K562 (cell line): ENCODE measurements around the gene SMAD3. TPM values are rescaled to one million over a fixed set of nuclear protein-coding genes. Genes with fewer than 3 reads are reported as not detected.

Experiments
- ATF7 ChIP-seq: fragments of 450-650 bp; IDR thresholded peaks from 2 replicates; pipeline ENCODE4 v1.7.1; 2014; ENCODE audit warnings: mild to moderate bottlenecking, moderate library complexity
- HMG20A ChIP-seq: fragments of 450-650 bp; formaldehyde crosslinking; conservative IDR thresholded peaks from 2 replicates; pipeline ENCODE4 v1.4.0; 2020; ENCODE audit warnings: mild to moderate bottlenecking, mixed read lengths
- HMGN3 ChIP-seq: IDR thresholded peaks from 2 replicates; pipeline ENCODE4 v1.6.1; 2011; ENCODE audit warnings: borderline replicate concordance, low read depth, mild to moderate bottlenecking, mixed read lengths, low read length; ENCODE audit not compliant: insufficient read length; ENCODE audit errors: extremely low read depth
- KLF16 ChIP-seq: IDR thresholded peaks from 2 replicates; pipeline ENCODE4 v1.6.1; 2016; ENCODE audit warnings: antibody characterized with exemption
- L3MBTL2 ChIP-seq: fragments of 450-650 bp; IDR thresholded peaks from 2 replicates; pipeline ENCODE4 v1.6.1; 2016; ENCODE audit warnings: mild to moderate bottlenecking, moderate library complexity
- MAFK ChIP-seq: IDR thresholded peaks from 2 replicates; pipeline ENCODE4 v1.6.1; 2011; ENCODE audit warnings: low read length, improper control_type of control experiment
- MED1 ChIP-seq: sonication (generic); formaldehyde crosslinking; IDR thresholded peaks from 2 replicates; pipeline ENCODE4 v1.8.1; 2023; ENCODE audit warnings: missing genetic modification reagents, borderline replicate concordance
- NRF1 ChIP-seq, 2 experiments: fragments of 450-650 bp; IDR thresholded peaks in 1 of 2; conservative IDR thresholded peaks in 1 of 2; 2 replicates each; pipeline ENCODE4 v1.6.1; 2014; ENCODE audit warnings: mild to moderate bottlenecking in 2 of 2
- POLR2A ChIP-seq: fragments of 450-650 bp; conservative IDR thresholded peaks from 2 replicates; pipeline ENCODE4 v1.6.1; 2016
- RB1 ChIP-seq: fragments of 450-650 bp; IDR thresholded peaks from 2 replicates; pipeline ENCODE4 v1.6.1; 2017; ENCODE audit warnings: low read depth, mild to moderate bottlenecking
- SIN3B ChIP-seq: fragments of 450-650 bp; IDR thresholded peaks from 2 replicates; pipeline ENCODE4 v1.6.1; 2017; ENCODE audit warnings: low read depth, mild to moderate bottlenecking, moderate library complexity
- SMAD4 ChIP-seq: fragments of 250-450 bp; sonication (Bioruptor Pico); conservative IDR thresholded peaks from 2 replicates; pipeline ENCODE4 v1.8.0; 2021; ENCODE audit warnings: inconsistent platforms, mild to moderate bottlenecking, moderate library complexity
- SOX6 ChIP-seq: fragments of 450-650 bp; IDR thresholded peaks from 2 replicates; pipeline ENCODE4 v1.6.1; 2014; ENCODE audit warnings: mild to moderate bottlenecking
- TAF1 ChIP-seq: IDR thresholded peaks from 2 replicates; pipeline ENCODE4 v1.6.1; 2011; ENCODE audit warnings: mild to moderate bottlenecking, low read length, moderate library complexity; ENCODE audit not compliant: insufficient read depth, control insufficient read depth, severe bottlenecking; ENCODE audit errors: extremely low read depth
- TBP ChIP-seq: optimal IDR thresholded peaks from 2 replicates; pipeline ENCODE3; 2011; ENCODE audit warnings: low read depth, low read length, improper control_type of control experiment
- THRB ChIP-seq: fragments of 450-650 bp; formaldehyde crosslinking; conservative IDR thresholded peaks from 2 replicates; pipeline ENCODE4 v1.4.0; 2022; ENCODE audit warnings: mild to moderate bottlenecking, missing genetic modification characterization
- YY1 ChIP-seq, 3 experiments: IDR thresholded peaks; 2 replicates each; pipeline ENCODE4 v1.6.1; 2011; ENCODE audit warnings: low read length in 2 of 3, mild to moderate bottlenecking in 2 of 3, moderate library complexity in 2 of 3, borderline replicate concordance in 1 of 3, control low read depth in 1 of 3, low read depth in 1 of 3; ENCODE audit not compliant: insufficient read depth in 3 of 3, insufficient replicate concordance in 2 of 3, control insufficient read depth in 1 of 3, insufficient read length in 1 of 3; ENCODE audit errors: extremely low read depth in 1 of 3
- ZBTB12 ChIP-seq: fragments of 250-450 bp; sonication (Bioruptor Pico); IDR thresholded peaks from 2 replicates; pipeline ENCODE4 v1.4.0; 2020
- ZFP1 ChIP-seq: fragments of 450-650 bp; formaldehyde crosslinking; IDR thresholded peaks from 2 replicates; pipeline ENCODE4 v1.4.0; 2020; ENCODE audit warnings: mild to moderate bottlenecking, mixed read lengths
- ZNF766 ChIP-seq: fragments of 200-800 bp; sonication (Bioruptor generic); conservative IDR thresholded peaks from 2 replicates; pipeline ENCODE4 v1.6.1; 2016; ENCODE audit warnings: missing genetic modification characterization, missing compliant biosample characterization
- polyA plus RNA-seq, 8 experiments: library from polyadenylated mRNA; depleted of rRNA in 4 of 8; stranded (reverse) in 5 of 8; unstranded in 3 of 8; fragments of >200 nt; fragmentation: Nextera tagmentation in 2 of 8; fragmentation: Illumina TruSeq in 1 of 8; extraction: Ambion mirVana in 2 of 8; extraction: Trizol in 1 of 8; gene quantifications; 2 replicates each; pipeline versions ENCODE4 v1.2.1 to v1.2.3, GENCODE V29; 2011 to 2014; ENCODE audit warnings: inconsistent platforms in 1 of 8, missing spikeins in 1 of 8
- total RNA-seq, 7 experiments: library from RNA; depleted of rRNA in 6 of 7; stranded (reverse); fragments of >200 nt in 6 of 7; fragmentation: Illumina TruSeq in 2 of 7; extraction: Trizol in 2 of 7; gene quantifications; 2 replicates each; pipeline versions ENCODE4 v1.2.1 to v1.2.3, GENCODE V29; 2011 to 2021; ENCODE audit warnings: low replicate concordance in 1 of 7
- TF ChIP-seq, protein P1 (sequence below), 2 experiments: IDR thresholded peaks; 2 replicates each; pipeline ENCODE4 v1.6.1; 2011; ENCODE audit warnings: borderline replicate concordance in 1 of 2, control low read depth in 1 of 2, low read depth in 1 of 2, low read length in 1 of 2, mild to moderate bottlenecking in 1 of 2, mixed read lengths in 1 of 2, moderate library complexity in 1 of 2; ENCODE audit not compliant: insufficient read depth in 1 of 2, insufficient read length in 1 of 2, poor library complexity in 1 of 2, severe bottlenecking in 1 of 2; ENCODE audit errors: extremely low read depth in 1 of 2
- TF ChIP-seq, protein P2 (sequence below): fragments of 250-450 bp; sonication (Bioruptor Pico); IDR thresholded peaks from 2 replicates; pipeline ENCODE4 v1.8.0; 2022; ENCODE audit warnings: inconsistent platforms
- TF ChIP-seq, protein P3 (sequence below): fragments of 450-650 bp; formaldehyde crosslinking; IDR thresholded peaks from 2 replicates; pipeline ENCODE4 v1.4.0; 2022; ENCODE audit warnings: mild to moderate bottlenecking, moderate library complexity

The SMAD3 gene
- total and polyA plus RNA-seq, 9 of the 15 experiments (the other 6 are each of a cell fraction or from before 2014, with no cell fraction given) = 4.3 to 39.2 (median 11.1) TPM

DNA sequence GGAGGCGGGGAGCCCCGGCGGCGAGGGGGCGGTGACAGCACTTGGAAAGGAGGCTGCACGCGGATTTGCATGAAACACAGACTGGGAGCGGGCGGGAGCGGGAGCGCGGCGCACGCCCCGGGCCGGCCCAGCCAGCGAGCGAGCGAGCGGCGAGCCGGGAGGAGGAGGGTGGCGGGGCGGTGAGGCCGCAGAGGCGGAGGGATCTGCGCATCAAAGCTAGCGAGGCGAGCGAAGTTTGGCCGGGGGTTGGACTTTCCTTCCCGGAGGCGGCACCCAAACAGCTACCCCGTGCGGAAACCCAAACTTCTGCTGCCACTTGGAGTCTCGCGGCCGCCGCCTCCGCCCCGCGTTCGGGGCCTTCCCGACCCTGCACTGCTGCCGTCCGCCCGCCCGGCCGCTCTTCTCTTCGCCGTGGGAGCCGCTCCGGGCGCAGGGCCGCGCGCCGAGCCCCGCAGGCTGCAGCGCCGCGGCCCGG lies at the start of gene SMAD3 (continued):
- TF ChIP-seq SMAD4 (CRISPR knock-in tag) (peak; percentile 80), MAFK (no peak), SIN3B (peak; percentile 37; the same call in 1 of the 2 replicates), SOX6 (no peak), YY1 (IDR thresholded peaks at IDR 0.05; ENCODE audit: borderline replicate concordance in 1 of 3, control insufficient read depth in 1 of 3, extremely low read depth in 1 of 3, insufficient read depth in 3 of 3, insufficient read length in 1 of 3, insufficient replicate concordance in 2 of 3, low read depth in 1 of 3, low read length in 2 of 3) (peak in 2 of 3 experiments; percentile 33 to 40), KLF16 (0 out of 2 replicates have a peak, but pooled peaks have one; percentile 9), TBP (peak; percentile 66), MED1 (no peak), ZFP1 (CRISPR knock-in tag) (no peak), TAF1 (peak; percentile 45), ZBTB12 (CRISPR knock-in tag) (no peak), HMG20A (CRISPR knock-in tag) (no peak), HMGN3 (peak; percentile 85), ZNF766 (CRISPR knock-in tag) (no peak), THRB (CRISPR knock-in tag) (no peak), NRF1 (conservative IDR thresholded peaks at IDR 0.05 in 1 of 2, IDR thresholded peaks at IDR 0.05 in 1 of 2) (peak; percentile 61 to 73; a peak in 2 of 4 replicates), RB1 (0 out of 2 replicates have a peak, but pooled peaks have one; percentile 8), POLR2A (peak; percentile 57; the same call in 1 of the 2 replicates), L3MBTL2 (no peak), ATF7 (no peak)
- TF ChIP-seq, protein P1, sequence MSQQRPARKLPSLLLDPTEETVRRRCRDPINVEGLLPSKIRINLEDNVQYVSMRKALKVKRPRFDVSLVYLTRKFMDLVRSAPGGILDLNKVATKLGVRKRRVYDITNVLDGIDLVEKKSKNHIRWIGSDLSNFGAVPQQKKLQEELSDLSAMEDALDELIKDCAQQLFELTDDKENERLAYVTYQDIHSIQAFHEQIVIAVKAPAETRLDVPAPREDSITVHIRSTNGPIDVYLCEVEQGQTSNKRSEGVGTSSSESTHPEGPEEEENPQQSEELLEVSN (IDR thresholded peaks at IDR 0.05; ENCODE audit: borderline replicate concordance in 1 of 2, extremely low read depth in 1 of 2, insufficient read depth in 1 of 2, insufficient read length in 1 of 2, low read depth in 1 of 2, low read length in 1 of 2, poor library complexity in 1 of 2, severe bottlenecking in 1 of 2) = peak; percentile 34 to 62
- TF ChIP-seq, protein P2, sequence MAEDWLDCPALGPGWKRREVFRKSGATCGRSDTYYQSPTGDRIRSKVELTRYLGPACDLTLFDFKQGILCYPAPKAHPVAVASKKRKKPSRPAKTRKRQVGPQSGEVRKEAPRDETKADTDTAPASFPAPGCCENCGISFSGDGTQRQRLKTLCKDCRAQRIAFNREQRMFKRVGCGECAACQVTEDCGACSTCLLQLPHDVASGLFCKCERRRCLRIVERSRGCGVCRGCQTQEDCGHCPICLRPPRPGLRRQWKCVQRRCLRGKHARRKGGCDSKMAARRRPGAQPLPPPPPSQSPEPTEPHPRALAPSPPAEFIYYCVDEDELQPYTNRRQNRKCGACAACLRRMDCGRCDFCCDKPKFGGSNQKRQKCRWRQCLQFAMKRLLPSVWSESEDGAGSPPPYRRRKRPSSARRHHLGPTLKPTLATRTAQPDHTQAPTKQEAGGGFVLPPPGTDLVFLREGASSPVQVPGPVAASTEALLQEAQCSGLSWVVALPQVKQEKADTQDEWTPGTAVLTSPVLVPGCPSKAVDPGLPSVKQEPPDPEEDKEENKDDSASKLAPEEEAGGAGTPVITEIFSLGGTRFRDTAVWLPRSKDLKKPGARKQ = no peak
- TF ChIP-seq, protein P3, sequence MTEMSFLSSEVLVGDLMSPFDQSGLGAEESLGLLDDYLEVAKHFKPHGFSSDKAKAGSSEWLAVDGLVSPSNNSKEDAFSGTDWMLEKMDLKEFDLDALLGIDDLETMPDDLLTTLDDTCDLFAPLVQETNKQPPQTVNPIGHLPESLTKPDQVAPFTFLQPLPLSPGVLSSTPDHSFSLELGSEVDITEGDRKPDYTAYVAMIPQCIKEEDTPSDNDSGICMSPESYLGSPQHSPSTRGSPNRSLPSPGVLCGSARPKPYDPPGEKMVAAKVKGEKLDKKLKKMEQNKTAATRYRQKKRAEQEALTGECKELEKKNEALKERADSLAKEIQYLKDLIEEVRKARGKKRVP (CRISPR knock-in tag) = no peak
